ENCODE measurements around the gene DIDO1. TPM values are rescaled to one million over a fixed set of nuclear protein-coding genes. Genes with fewer than 3 reads are reported as not detected.

DIDO1 gene
- total and polyA plus RNA-seq, 2 of the 13 experiments (the other 11 are each of a cell fraction or from before 2014, with no cell fraction given) = 75.0 to 75.1 TPM

GRCh38 chr20:62924442-62925075, 1.7 kb downstream of the DIDO1 start (continued):
- TF ChIP-seq, protein P1, sequence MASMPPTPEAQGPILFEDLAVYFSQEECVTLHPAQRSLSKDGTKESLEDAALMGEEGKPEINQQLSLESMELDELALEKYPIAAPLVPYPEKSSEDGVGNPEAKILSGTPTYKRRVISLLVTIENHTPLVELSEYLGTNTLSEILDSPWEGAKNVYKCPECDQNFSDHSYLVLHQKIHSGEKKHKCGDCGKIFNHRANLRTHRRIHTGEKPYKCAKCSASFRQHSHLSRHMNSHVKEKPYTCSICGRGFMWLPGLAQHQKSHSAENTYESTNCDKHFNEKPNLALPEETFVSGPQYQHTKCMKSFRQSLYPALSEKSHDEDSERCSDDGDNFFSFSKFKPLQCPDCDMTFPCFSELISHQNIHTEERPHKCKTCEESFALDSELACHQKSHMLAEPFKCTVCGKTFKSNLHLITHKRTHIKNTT (CRISPR knock-in tag; IDR thresholded peaks at IDR 0.05) = no peak
- TF ChIP-seq KDM6A (CRISPR knock-in tag; IDR thresholded peaks at IDR 0.05; ENCODE audit: low read depth) = no peak
- 0 out of 2 replicates have a peak, but pooled peaks have one; percentile 13 for TF ChIP-seq ZNF3 (CRISPR knock-in tag; IDR thresholded peaks at IDR 0.05)
- TF ChIP-seq XBP1 (CRISPR knock-in tag; IDR thresholded peaks at IDR 0.05) = no peak
- no peak for TF ChIP-seq PAXIP1 (CRISPR knock-in tag; conservative IDR thresholded peaks at IDR 0.05)
- no peak for TF ChIP-seq STAT5B (CRISPR knock-in tag; IDR thresholded peaks at IDR 0.05)
- TF ChIP-seq ZSCAN20 (CRISPR knock-in tag; IDR thresholded peaks at IDR 0.05; ENCODE audit: borderline replicate concordance) = no peak
- TF ChIP-seq CBX1 (IDR thresholded peaks at IDR 0.05; ENCODE audit: low read depth) = no peak
- TF ChIP-seq ARNT (IDR thresholded peaks at IDR 0.05) = no peak
- TF ChIP-seq NBN (conservative IDR thresholded peaks at IDR 0.05) = no peak
- peak; percentile 60; the same call in 1 of the 2 replicates for TF ChIP-seq MLLT10 (CRISPR knock-in tag; IDR thresholded peaks at IDR 0.05)
- TF ChIP-seq ZNF83 (CRISPR knock-in tag; IDR thresholded peaks at IDR 0.05; ENCODE audit: borderline replicate concordance) = no peak
- no peak for TF ChIP-seq KAT2B (IDR thresholded peaks at IDR 0.05; ENCODE audit: borderline replicate concordance, low read depth, low read length)
- TF ChIP-seq NR2C2 (CRISPR knock-in tag; IDR thresholded peaks at IDR 0.05; ENCODE audit: borderline replicate concordance) = no peak
- no peak for TF ChIP-seq GZF1 (CRISPR knock-in tag; IDR thresholded peaks at IDR 0.05)
- no peak for TF ChIP-seq RARG (CRISPR knock-in tag; IDR thresholded peaks at IDR 0.05; ENCODE audit: low read depth)
- TF ChIP-seq ZNF572 (CRISPR knock-in tag; IDR thresholded peaks at IDR 0.05) = no peak
- no peak for TF ChIP-seq KLF12 (CRISPR knock-in tag; IDR thresholded peaks at IDR 0.05; ENCODE audit: borderline replicate concordance)
- TF ChIP-seq ERF (CRISPR knock-in tag; IDR thresholded peaks at IDR 0.05) = no peak
- TF ChIP-seq ZHX1 (CRISPR knock-in tag; IDR thresholded peaks at IDR 0.05; ENCODE audit: low read depth) = no peak
- TF ChIP-seq KDM2A (CRISPR knock-in tag; IDR thresholded peaks at IDR 0.05; ENCODE audit: borderline replicate concordance, low read depth) = peak; percentile 41; the same call in 1 of the 2 replicates
- no peak for TF ChIP-seq ONECUT2 (CRISPR knock-in tag; IDR thresholded peaks at IDR 0.05)
- no peak for TF ChIP-seq CHD2 (IDR thresholded peaks at IDR 0.05; ENCODE audit: low read depth, low read length)
- no peak for TF ChIP-seq ARNT2 (CRISPR knock-in tag; IDR thresholded peaks at IDR 0.05; ENCODE audit: low read depth)

Measured in HepG2 (cell line).